ENCODE data around the gene PCED1A.

- TF ChIP-seq, protein P1, sequence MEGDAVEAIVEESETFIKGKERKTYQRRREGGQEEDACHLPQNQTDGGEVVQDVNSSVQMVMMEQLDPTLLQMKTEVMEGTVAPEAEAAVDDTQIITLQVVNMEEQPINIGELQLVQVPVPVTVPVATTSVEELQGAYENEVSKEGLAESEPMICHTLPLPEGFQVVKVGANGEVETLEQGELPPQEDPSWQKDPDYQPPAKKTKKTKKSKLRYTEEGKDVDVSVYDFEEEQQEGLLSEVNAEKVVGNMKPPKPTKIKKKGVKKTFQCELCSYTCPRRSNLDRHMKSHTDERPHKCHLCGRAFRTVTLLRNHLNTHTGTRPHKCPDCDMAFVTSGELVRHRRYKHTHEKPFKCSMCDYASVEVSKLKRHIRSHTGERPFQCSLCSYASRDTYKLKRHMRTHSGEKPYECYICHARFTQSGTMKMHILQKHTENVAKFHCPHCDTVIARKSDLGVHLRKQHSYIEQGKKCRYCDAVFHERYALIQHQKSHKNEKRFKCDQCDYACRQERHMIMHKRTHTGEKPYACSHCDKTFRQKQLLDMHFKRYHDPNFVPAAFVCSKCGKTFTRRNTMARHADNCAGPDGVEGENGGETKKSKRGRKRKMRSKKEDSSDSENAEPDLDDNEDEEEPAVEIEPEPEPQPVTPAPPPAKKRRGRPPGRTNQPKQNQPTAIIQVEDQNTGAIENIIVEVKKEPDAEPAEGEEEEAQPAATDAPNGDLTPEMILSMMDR (IDR thresholded peaks at IDR 0.05): no peak
- no peak for TF ChIP-seq POLR2A (IDR thresholded peaks at IDR 0.05)
These were observed 25.8 kb upstream of the PCED1A start for GRCh38 chr20:2866236-2866635.
